Endothelial cell of umbilical vein (primary cell): ENCODE results near the gene NKD1. TPM values are rescaled to one million over a fixed set of nuclear protein-coding genes. Genes with fewer than 3 reads are reported as not detected.

Experiments used
- BruUV-seq: library from RNA; stranded (reverse); fragments of 400-500 nt; replicated peaks from 2 replicates; lab custom pipeline; 2021; lab: Mats Ljungman, UMichigan
- CTCF ChIA-PET: fragments of 300-600, 350-600 bp; sonication (Branson Sonifier 250); formaldehyde crosslinking; loops from one replicate; lab custom pipeline; 2021; ENCODE audit warnings: antibody characterized with exemption, inconsistent platforms; lab: Charles Lee
- POLR2A ChIA-PET: fragments of 300-600, 350-600 bp; sonication (Branson Sonifier 250); formaldehyde crosslinking; loops from one replicate; lab custom pipeline; 2021; ENCODE audit warnings: antibody characterized with exemption, inconsistent platforms; lab: Charles Lee
- DNase-seq: peaks from one replicate; pipeline ENCODE4 v3.0.0-alpha.2; 2011; ENCODE audit warnings: low read depth, low spot score
- FAIRE-seq: peaks from 2 replicates; lab custom pipeline; 2011; peaks lifted over from hg19 to GRCh38; lab: Jason Lieb, UNC
- H2AFZ ChIP-seq: 2 replicates; pipeline ENCODE4 v1.6.0; 2012; ENCODE audit warnings: low read depth, low read length, control low read depth, inconsistent platforms
- H3K27ac ChIP-seq: 2 replicates; pipeline ENCODE4 v1.5.1; 2011; ENCODE audit warnings: low read depth, mild to moderate bottlenecking, control low read depth, low read length, moderate library complexity; ENCODE audit not compliant: insufficient read depth
- H3K27me3 ChIP-seq, 2 experiments: 2 replicates each; pipeline versions ENCODE4 v1.6.0 to v1.6.1; 2011; ENCODE audit warnings: low read length in 2 of 2, mixed read lengths in 1 of 2; ENCODE audit not compliant: control insufficient read depth in 2 of 2, insufficient read depth in 2 of 2
- H3K36me3 ChIP-seq, 2 experiments: 2 replicates in 1 of 2; 3 replicates in 1 of 2; pipeline ENCODE4 v1.5.1; 2011; ENCODE audit warnings: low read length in 2 of 2, mild to moderate bottlenecking in 1 of 2, moderate library complexity in 1 of 2; ENCODE audit not compliant: control insufficient read depth in 2 of 2, insufficient read depth in 2 of 2; ENCODE audit errors: extremely low read depth in 1 of 2
- H3K4me1 ChIP-seq: 3 replicates; pipeline ENCODE4 v1.5.1; 2011; ENCODE audit warnings: mild to moderate bottlenecking, low read length; ENCODE audit not compliant: control insufficient read depth, insufficient read depth; ENCODE audit errors: extremely low read depth
- H3K4me2 ChIP-seq: 2 replicates; pipeline ENCODE4 v1.6.1; 2011; ENCODE audit warnings: low read length, control low read depth, mixed read lengths; ENCODE audit not compliant: insufficient read depth
- H3K4me3 ChIP-seq, 3 experiments: fragments of 200-600 bp in 1 of 3; sonication (generic), shearing (Covaris generic) in 1 of 3; replicated peaks in 1 of 3; 2 replicates each; pipeline ENCODE4 v1.5.1; 2011 to 2016; ENCODE audit warnings: control low read depth in 3 of 3, low read length in 3 of 3, mild to moderate bottlenecking in 2 of 3, inconsistent platforms in 1 of 3, low read depth in 1 of 3, moderate library complexity in 1 of 3; ENCODE audit not compliant: insufficient read depth in 1 of 3
- H3K79me2 ChIP-seq: 2 replicates; pipeline ENCODE4 v1.6.0; 2012; ENCODE audit warnings: low read length, inconsistent platforms; ENCODE audit not compliant: control insufficient read depth, insufficient read depth
- H3K9ac ChIP-seq: replicated peaks from 2 replicates; pipeline ENCODE3; 2011; ENCODE audit warnings: low read length, control low read depth; ENCODE audit not compliant: insufficient read depth; ENCODE audit errors: extremely low read depth
- H3K9me1 ChIP-seq: replicated peaks from 3 replicates; pipeline ENCODE4 v1.6.0; 2011; ENCODE audit warnings: mild to moderate bottlenecking, low read length; ENCODE audit not compliant: control insufficient read depth, insufficient read depth; ENCODE audit errors: extremely low read depth
- H3K9me3 ChIP-seq: replicated peaks from 2 replicates; pipeline ENCODE4 v1.5.1; 2012; ENCODE audit warnings: low read length, inconsistent platforms; ENCODE audit not compliant: control insufficient read depth, insufficient read depth
- H4K20me1 ChIP-seq: replicated peaks from 2 replicates; pipeline ENCODE3; 2011; ENCODE audit warnings: mild to moderate bottlenecking, low read length; ENCODE audit not compliant: control insufficient read depth, insufficient read depth; ENCODE audit errors: extremely low read depth
- CTCF ChIP-seq, 2 donors: IDR thresholded peaks; 1 replicate in 1 of 2; 2 replicates in 1 of 2; pipeline ENCODE4 v1.5.1; 2011; ENCODE audit warnings: low read length in 2 of 2, mild to moderate bottlenecking in 2 of 2, moderate library complexity in 2 of 2, control low read depth in 1 of 2, inconsistent platforms in 1 of 2, low read depth in 1 of 2; ENCODE audit not compliant: insufficient read depth in 1 of 2; ENCODE audit errors: extremely low read depth in 1 of 2
- EZH2 ChIP-seq: IDR thresholded peaks from 2 replicates; pipeline ENCODE4 v1.6.1; 2012; ENCODE audit warnings: borderline replicate concordance, low read depth, mild to moderate bottlenecking, moderate library complexity, low read length, inconsistent platforms; ENCODE audit not compliant: severe bottlenecking
- FOS ChIP-seq: IDR thresholded peaks from 2 replicates; pipeline ENCODE4 v1.6.1; 2011; ENCODE audit warnings: mild to moderate bottlenecking, low read length, moderate library complexity, borderline replicate concordance; ENCODE audit not compliant: insufficient read depth
- GATA2 ChIP-seq: IDR thresholded peaks from 2 replicates; pipeline ENCODE4 v1.7.0; 2011; ENCODE audit warnings: low read depth, mild to moderate bottlenecking, moderate library complexity, mixed read lengths, low read length; ENCODE audit not compliant: insufficient read length, insufficient read depth
- JUN ChIP-seq: IDR thresholded peaks from 2 replicates; pipeline ENCODE4 v1.6.1; 2011; ENCODE audit warnings: borderline replicate concordance, low read depth; ENCODE audit not compliant: insufficient read length, insufficient read depth
- MAX ChIP-seq: IDR thresholded peaks from 2 replicates; pipeline ENCODE4 v1.6.1; 2011; ENCODE audit not compliant: insufficient read depth, insufficient read length
- MYC ChIP-seq: IDR thresholded peaks from one replicate; pipeline ENCODE4 v1.6.1; 2011; ENCODE audit warnings: mild to moderate bottlenecking, low read depth, low read length
- POLR2A ChIP-seq: IDR thresholded peaks from 2 replicates; pipeline ENCODE4 v1.6.1; 2012; ENCODE audit warnings: low read depth, mild to moderate bottlenecking, control low read depth, low read length
- POLR2AphosphoS5 ChIP-seq: IDR thresholded peaks from 2 replicates; pipeline ENCODE4 v1.6.1; 2012; ENCODE audit warnings: low read depth, mild to moderate bottlenecking, control low read depth, low read length, moderate library complexity; ENCODE audit not compliant: insufficient read depth
- dilution Hi-C: fragments of 300-500 bp; cut with MboI; formaldehyde crosslinking; loops from one replicate; pipeline ENCODE4 v1.15.0; 2019; ENCODE audit warnings: low sequenced_read_pairs; ENCODE audit not compliant: extremely low pct_ligation_motif_present
- intact Hi-C: fragments of 100-400 bp; cut with micrococcal nuclease; formaldehyde crosslinking; loops from one replicate; pipeline ENCODE4 v1.10.0; 2022
- polyA plus RNA-seq, 4 experiments: library from polyadenylated mRNA; depleted of rRNA in 3 of 4; stranded (reverse) in 3 of 4; unstranded in 1 of 4; fragments of >200 nt; gene quantifications; 2 replicates each; pipeline versions ENCODE4 v1.2.1 to v1.2.3, GENCODE V29; 2011 to 2012; ENCODE audit warnings: missing spikeins in 1 of 4
- total RNA-seq: library from RNA; stranded (reverse); gene quantifications from 2 replicates; pipeline ENCODE4 v1.2.3, GENCODE V29; 2021

Gene NKD1
- total and polyA plus RNA-seq, 2 donors (not counting 3 experiments of a cell fraction or from before 2014, with no cell fraction given): not detected

GRCh38 chr16:50606431-50607050, 58.3 kb downstream of the NKD1 start:
- H2AFZ ChIP-seq: no peak overlapping the region
- no peaks in the 10 kb centered on the region for H3K27me3 ChIP-seq
- H3K27ac ChIP-seq: no peak overlapping the region
- no TSS peak for BruUV-seq
- TF ChIP-seq GATA2 (no peak), POLR2AphosphoS5 (no peak), EZH2 (no peak)
- H3K36me3 ChIP-seq: no peaks in the 10 kb centered on the region
- no peaks in the 10 kb centered on the region for H3K9me1 ChIP-seq
- H3K9me3 ChIP-seq: no peaks in the 10 kb centered on the region
- H3K9ac ChIP-seq: no peak overlapping the region
- no peak overlapping the region for H3K4me2 ChIP-seq
- FAIRE-seq (no peak), DNase-seq (no peak)
- H3K4me1 ChIP-seq: peaks cover 6% of the 10 kb centered on the region
- no peaks in the 10 kb centered on the region for H3K79me2 ChIP-seq
- H3K4me3 ChIP-seq: no peak overlapping the region
- POLR2A ChIA-PET: no interaction called here
- dilution Hi-C loops: no loop called here
- no peaks in the 10 kb centered on the region for H4K20me1 ChIP-seq
- CTCF ChIA-PET: interaction anchor here (1.1 to 1.3 kb wide), 3 partner anchors 13 to 200 kb away, joined by 3 to 4 read pairs (median 3); no protein-coding TSS in a partner anchor
- intact Hi-C loops: no loop called here

DNA sequence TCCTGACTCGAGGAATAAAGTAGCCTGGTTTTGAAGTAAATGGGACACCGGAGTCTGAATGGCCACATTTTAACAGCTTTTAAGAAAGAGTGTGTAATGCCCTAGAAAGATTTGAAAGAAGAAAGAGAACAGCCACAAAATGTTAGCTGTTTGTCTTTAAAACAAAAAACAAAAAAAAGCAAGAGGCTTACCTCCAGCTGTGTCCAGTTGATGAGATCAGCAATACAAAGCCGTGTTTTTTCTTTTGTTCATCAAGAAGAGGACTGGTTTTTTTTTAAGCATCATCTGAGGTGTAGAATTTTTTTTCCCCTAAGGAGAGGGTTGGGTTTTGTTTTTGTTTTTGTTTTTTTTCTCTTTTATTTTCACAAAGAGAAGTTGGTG, 58.8 kb downstream of the NKD1 start:
- DNase-seq (no peak), FAIRE-seq (no peak)
- dilution Hi-C loops (no loop called here), intact Hi-C loops (no loop called here)
- Histone ChIP-seq H3K27ac (no peak overlapping the region), H3K4me2 (no peak overlapping the region), H3K9me1 (no peaks in the 10 kb centered on the region), H3K4me1 (peaks cover 11% of the 10 kb centered on the region), H4K20me1 (no peaks in the 10 kb centered on the region), H3K27me3 (no peaks in the 10 kb centered on the region), H2AFZ (no peak overlapping the region), H3K9ac (no peak overlapping the region), H3K4me3 (no peak overlapping the region), H3K9me3 (no peaks in the 10 kb centered on the region), H3K36me3 (no peaks in the 10 kb centered on the region), H3K79me2 (no peaks in the 10 kb centered on the region)
- POLR2A ChIA-PET: no interaction called here
- TF ChIP-seq MAX (no peak), FOS (no peak), EZH2 (no peak), POLR2AphosphoS5 (no peak), MYC (no peak), GATA2 (no peak), CTCF (IDR thresholded peaks at IDR 0.05; ENCODE audit: extremely low read depth in 1 of 2, insufficient read depth in 1 of 2, low read depth in 1 of 2, low read length in 2 of 2) (no peak), POLR2A (no peak), JUN (no peak)
- BruUV-seq: no TSS peak
- CTCF ChIA-PET: interaction anchor here (1.1 to 1.3 kb wide), 3 partner anchors 13 to 199 kb away, joined by 3 to 4 read pairs (median 3); no protein-coding TSS in a partner anchor
